GM21576 (cell line): ENCODE measurements around the gene GATAD2A.
"Not testable (repeated sequence)": the region's sequence is repeated elsewhere in the genome, so short reads cannot be mapped to it uniquely, and the experiment has no call there.

Experiments used
- ATAC-seq: cut with Tn5 transposase; IDR thresholded peaks from one replicate; pipeline ENCODE4 v1.9.1; 2021; ENCODE audit warnings: mild to moderate bottlenecking, moderate library complexity; ENCODE audit not compliant: unreplicated experiment

GATAD2A gene

GRCh38 chr19:19388568-19389555 lies 16.6 kb upstream of the GATAD2A start:
- no peak for ATAC-seq

GRCh38 chr19:19389683-19390082 lies 15.8 kb upstream of the GATAD2A start:
- ATAC-seq, result not testable (repeated sequence)

- ATAC-seq, result not testable (repeated sequence)
Observed at GRCh38 chr19:19394333-19394732, 11.1 kb upstream of the GATAD2A start.

- no peak for ATAC-seq
Observed at GRCh38 chr19:19399733-19400433, 5.6 kb upstream of the GATAD2A start.

GRCh38 chr19:19402656-19403372 lies 2.7 kb upstream of the GATAD2A start:
- no peak for ATAC-seq

- no peak for ATAC-seq
Observed at GRCh38 chr19:19403373-19403901, 2.0 kb upstream of the GATAD2A start.

- no peak for ATAC-seq
Observed at GRCh38 chr19:19405971-19406877, 749 bp downstream of the GATAD2A start.

GRCh38 chr19:19406878-19407632 lies 1.6 kb downstream of the GATAD2A start:
- ATAC-seq, result no peak

GRCh38 chr19:19407633-19407930 lies 2.1 kb downstream of the GATAD2A start:
- no peak for ATAC-seq

- ATAC-seq, result no peak
Observed at GRCh38 chr19:19409205-19409604, 3.7 kb downstream of the GATAD2A start.

- no peak for ATAC-seq
Observed at GRCh38 chr19:19409631-19410030, 4.2 kb downstream of the GATAD2A start.

- no peak for ATAC-seq
Observed at GRCh38 chr19:19410553-19411550, 5.4 kb downstream of the GATAD2A start.

GRCh38 chr19:19416280-19416679 lies 10.8 kb downstream of the GATAD2A start:
- ATAC-seq, result no peak

- no peak for ATAC-seq
Observed at GRCh38 chr19:19417046-19417445, 11.6 kb downstream of the GATAD2A start.

- no peak for ATAC-seq
Observed at GRCh38 chr19:19417628-19418245, 12.3 kb downstream of the GATAD2A start.

GRCh38 chr19:19418555-19419260 lies 13.2 kb downstream of the GATAD2A start:
- ATAC-seq, result no peak
